Activated CD4-positive, alpha-beta T cell treated with anti-CD3 and anti-CD28 coated beads, Interleukin-2, amount 10 ng/mL, durations not matched to agents 7 days and 5 days (primary cell): Measurements from ENCODE around the gene FOXO3. TPM values are rescaled to one million over a fixed set of nuclear protein-coding genes. Genes with fewer than 3 reads are reported as not detected.
"Not testable (repeated sequence)": the region's sequence is repeated elsewhere in the genome, so short reads cannot be mapped to it uniquely, and the experiment has no call there.

Experiments used
- CTCF ChIA-PET: fragments of 350-600 bp; sonication (Branson Sonifier 250); formaldehyde crosslinking; loops from one replicate; lab custom pipeline; 2021; ENCODE audit warnings: antibody characterized with exemption; lab: Charles Lee
- POLR2A ChIA-PET: fragments of 350-600 bp; sonication (Branson Sonifier 250); formaldehyde crosslinking; loops from one replicate; lab custom pipeline; 2021; ENCODE audit warnings: antibody characterized with exemption; lab: Charles Lee
- DNase-seq: peaks from one replicate; pipeline ENCODE4 v3.0.0-alpha.2; 2020
- H3K27ac Mint-ChIP-seq: one replicate; pipeline ENCODE4 v1.8.0; 2021; ENCODE audit warnings: mild to moderate bottlenecking, moderate library complexity, mixed read lengths
- H3K27me3 Mint-ChIP-seq: one replicate; pipeline ENCODE4 v1.8.0; 2021; ENCODE audit warnings: mixed read lengths
- H3K36me3 Mint-ChIP-seq: one replicate; pipeline ENCODE4 v1.8.0; 2021; ENCODE audit warnings: low read depth, mixed read lengths
- H3K4me1 Mint-ChIP-seq: one replicate; pipeline ENCODE4 v1.8.0; 2021; ENCODE audit warnings: mixed read lengths
- H3K4me3 Mint-ChIP-seq: one replicate; pipeline ENCODE4 v1.8.0; 2021; ENCODE audit warnings: mild to moderate bottlenecking, moderate library complexity, mixed read lengths
- H3K9me3 Mint-ChIP-seq: one replicate; pipeline ENCODE4 v1.8.0; 2021; ENCODE audit warnings: mixed read lengths
- total RNA-seq, 2 experiments: library from RNA; stranded (reverse); gene quantifications; one replicate each; pipeline ENCODE4 v1.2.3, GENCODE V29; 2021

The FOXO3 gene
- total RNA-seq, 2 experiments from 2014 or later: 11.2 to 12.8 TPM

- no peak for DNase-seq
- H3K4me1 Mint-ChIP-seq: peaks cover 4% of the 10 kb centered on the region
- H3K27me3 Mint-ChIP-seq: no peaks in the 10 kb centered on the region
- ChIA-PET CTCF (interaction anchor here (0.7 kb wide), 1 partner anchor 41 kb away, joined by 3 read pairs; no protein-coding TSS in a partner anchor), POLR2A (no interaction called here)
- no peaks in the 10 kb centered on the region for H3K36me3 Mint-ChIP-seq
- H3K9me3 Mint-ChIP-seq: no peaks in the 10 kb centered on the region
- H3K4me3 Mint-ChIP-seq: no peak overlapping the region
- H3K27ac Mint-ChIP-seq: no peak overlapping the region
Measured at GRCh38 chr6:108654465-108655106, 93.9 kb downstream of the FOXO3 start.

- Mint-ChIP-seq H3K36me3 (no peaks in the 10 kb centered on the region), H3K4me3 (no peak overlapping the region), H3K4me1 (peaks cover 4% of the 10 kb centered on the region), H3K27me3 (no peaks in the 10 kb centered on the region), H3K27ac (no peak overlapping the region), H3K9me3 (no peaks in the 10 kb centered on the region)
- CTCF ChIA-PET: interaction anchor here (0.6 to 1.3 kb wide), 2 partner anchors 11 to 436 kb away, joined by 3 read pairs; no protein-coding TSS in a partner anchor
- DNase-seq: no peak
- POLR2A ChIA-PET: no interaction called here
Measured at GRCh38 chr6:108655806-108656651, 95.3 kb downstream of the FOXO3 start.

- Mint-ChIP-seq H3K27ac (no peak overlapping the region), H3K36me3 (no peaks in the 10 kb centered on the region), H3K9me3 (no peaks in the 10 kb centered on the region), H3K4me1 (peaks cover 4% of the 10 kb centered on the region), H3K4me3 (no peak overlapping the region), H3K27me3 (no peaks in the 10 kb centered on the region)
- ChIA-PET CTCF (interaction anchor here (1.3 kb wide), 1 partner anchor 10 kb away, joined by 3 read pairs; no protein-coding TSS in a partner anchor), POLR2A (no interaction called here)
- DNase-seq: no peak
Measured at GRCh38 chr6:108656836-108657235, 96.1 kb downstream of the FOXO3 start.

GRCh38 chr6:108658174-108658573 lies 97.5 kb downstream of the FOXO3 start:
- CTCF ChIA-PET: no interaction called here
- Mint-ChIP-seq H3K9me3 (no peaks in the 10 kb centered on the region), H3K4me1 (peaks cover 4% of the 10 kb centered on the region), H3K27ac (no peak overlapping the region), H3K4me3 (no peak overlapping the region), H3K36me3 (peaks cover 1% of the 10 kb centered on the region), H3K27me3 (no peaks in the 10 kb centered on the region)
- DNase-seq: no peak
- POLR2A ChIA-PET: no interaction called here

GRCh38 chr6:108658785-108659184 lies 98.1 kb downstream of the FOXO3 start:
- H3K9me3 Mint-ChIP-seq, POLR2A ChIA-PET, H3K4me3 Mint-ChIP-seq, CTCF ChIA-PET, H3K36me3 Mint-ChIP-seq, H3K4me1 Mint-ChIP-seq, H3K27ac Mint-ChIP-seq, DNase-seq, H3K27me3 Mint-ChIP-seq: not testable (repeated sequence)

GRCh38 chr6:108660251-108660650 lies 99.5 kb downstream of the FOXO3 start:
- Mint-ChIP-seq H3K36me3 (peaks cover 9% of the 10 kb centered on the region), H3K4me1 (peaks cover 6% of the 10 kb centered on the region), H3K9me3 (no peaks in the 10 kb centered on the region), H3K27ac (no peak overlapping the region), H3K4me3 (no peak overlapping the region), H3K27me3 (no peaks in the 10 kb centered on the region)
- ChIA-PET CTCF (no interaction called here), POLR2A (no interaction called here)
- no peak for DNase-seq

- ChIA-PET POLR2A (no interaction called here), CTCF (no interaction called here)
- DNase-seq: no peak
- H3K4me1 Mint-ChIP-seq: peaks cover 12% of the 10 kb centered on the region
- no peaks in the 10 kb centered on the region for H3K27me3 Mint-ChIP-seq
- no peaks in the 10 kb centered on the region for H3K9me3 Mint-ChIP-seq
- no peak overlapping the region for H3K4me3 Mint-ChIP-seq
- H3K36me3 Mint-ChIP-seq: peaks cover 9% of the 10 kb centered on the region
- H3K27ac Mint-ChIP-seq: no peak overlapping the region
Measured at GRCh38 chr6:108661430-108661829, 100.7 kb downstream of the FOXO3 start.

GRCh38 chr6:108661982-108662381 lies 101.3 kb downstream of the FOXO3 start:
- H3K9me3 Mint-ChIP-seq: no peaks in the 10 kb centered on the region

GRCh38 chr6:108662702-108663101 lies 102.0 kb downstream of the FOXO3 start:
- Mint-ChIP-seq H3K27me3 (no peaks in the 10 kb centered on the region), H3K27ac (no peak overlapping the region), H3K4me3 (no peak overlapping the region), H3K9me3 (no peaks in the 10 kb centered on the region), H3K36me3 (peaks cover 13% of the 10 kb centered on the region), H3K4me1 (peaks cover 15% of the 10 kb centered on the region)
- POLR2A ChIA-PET: no interaction called here
- CTCF ChIA-PET: no interaction called here
- DNase-seq: no peak

More at GRCh38 chr6:108661982-108662381, 101.3 kb downstream of the FOXO3 start:
- Mint-ChIP-seq H3K27me3 (no peaks in the 10 kb centered on the region), H3K4me1 (peaks cover 15% of the 10 kb centered on the region), H3K4me3 (no peak overlapping the region), H3K27ac (no peak overlapping the region), H3K36me3 (peaks cover 13% of the 10 kb centered on the region)
- no peak for DNase-seq
- CTCF ChIA-PET: no interaction called here
- POLR2A ChIA-PET: no interaction called here

GRCh38 chr6:108663494-108664064 lies 102.9 kb downstream of the FOXO3 start:
- H3K27me3 Mint-ChIP-seq, POLR2A ChIA-PET, H3K9me3 Mint-ChIP-seq, CTCF ChIA-PET, H3K4me3 Mint-ChIP-seq, DNase-seq, H3K27ac Mint-ChIP-seq: not testable (repeated sequence)
- peaks cover 13% of the 10 kb centered on the region for H3K36me3 Mint-ChIP-seq
- peaks cover 15% of the 10 kb centered on the region for H3K4me1 Mint-ChIP-seq

- Mint-ChIP-seq H3K4me3 (no peak overlapping the region), H3K27ac (no peak overlapping the region), H3K27me3 (no peaks in the 10 kb centered on the region), H3K9me3 (no peaks in the 10 kb centered on the region), H3K36me3 (peaks cover 13% of the 10 kb centered on the region), H3K4me1 (peaks cover 15% of the 10 kb centered on the region)
- CTCF ChIA-PET: interaction anchor here (0.6 to 1.4 kb wide), 2 partner anchors 25 to 49 kb away, joined by 4 read pairs; no protein-coding TSS in a partner anchor
- POLR2A ChIA-PET: no interaction called here
- DNase-seq: no peak
Measured at GRCh38 chr6:108665495-108666196, 104.9 kb downstream of the FOXO3 start.

- Mint-ChIP-seq H3K4me1 (peaks cover 15% of the 10 kb centered on the region), H3K9me3 (no peaks in the 10 kb centered on the region), H3K27ac (no peak overlapping the region), H3K27me3 (no peaks in the 10 kb centered on the region), H3K36me3 (peaks cover 13% of the 10 kb centered on the region), H3K4me3 (no peak overlapping the region)
- POLR2A ChIA-PET: no interaction called here
- no peak for DNase-seq
- CTCF ChIA-PET: interaction anchor here (1.4 to 1.5 kb wide), 2 partner anchors 10 to 48 kb away, joined by 3 to 4 read pairs; no protein-coding TSS in a partner anchor
Measured at GRCh38 chr6:108666656-108667260, 106.0 kb downstream of the FOXO3 start.
